Effector CD8-positive, alpha-beta T cell (primary cell): Measurements from ENCODE around the gene CCNA1.

Source experiments
- DNase-seq: peaks from one replicate; lab custom pipeline; 2025; lab: John Stamatoyannopoulos, UW

CCNA1 gene

DNA sequence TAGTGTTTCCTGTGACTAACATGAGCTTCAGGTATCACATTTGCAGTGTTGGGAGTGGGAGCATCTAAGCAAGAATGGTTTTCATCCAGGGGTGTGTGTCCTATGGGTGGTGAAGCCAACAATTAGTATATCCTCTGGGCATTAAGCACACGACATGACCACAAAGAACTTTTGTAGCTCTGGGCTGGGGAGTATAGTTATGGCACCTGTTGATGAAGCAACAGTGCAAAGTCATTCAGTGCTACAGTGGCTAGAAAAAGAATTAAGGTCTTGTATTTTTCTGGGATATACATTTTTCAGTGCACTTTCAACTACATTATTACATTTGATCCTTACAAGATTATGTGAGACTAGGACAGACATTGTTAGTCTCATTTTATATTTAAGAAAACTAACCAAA is 21.8 kb downstream of the CCNA1 start:
- DNase-seq: no peak

DNA sequence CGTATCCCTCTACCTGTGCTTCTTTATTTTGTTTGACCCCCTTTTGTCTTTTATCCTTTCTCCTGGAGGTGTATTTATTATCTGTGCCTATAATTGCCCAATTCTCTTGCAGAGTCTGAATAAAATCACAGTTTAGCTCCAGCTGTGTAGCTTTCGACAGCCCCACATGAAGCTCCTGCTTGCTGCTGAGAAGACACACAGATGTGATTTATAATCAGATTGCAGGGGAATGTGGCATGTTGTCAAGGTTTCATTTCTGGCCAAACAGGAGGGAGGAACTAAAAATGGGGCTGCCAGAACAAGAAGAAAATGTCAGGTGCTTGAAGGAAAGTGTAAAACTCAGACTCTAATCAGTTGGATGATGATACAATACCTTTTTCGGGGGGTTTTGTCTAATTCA is 22.7 kb downstream of the CCNA1 start:
- DNase-seq: no peak

DNA sequence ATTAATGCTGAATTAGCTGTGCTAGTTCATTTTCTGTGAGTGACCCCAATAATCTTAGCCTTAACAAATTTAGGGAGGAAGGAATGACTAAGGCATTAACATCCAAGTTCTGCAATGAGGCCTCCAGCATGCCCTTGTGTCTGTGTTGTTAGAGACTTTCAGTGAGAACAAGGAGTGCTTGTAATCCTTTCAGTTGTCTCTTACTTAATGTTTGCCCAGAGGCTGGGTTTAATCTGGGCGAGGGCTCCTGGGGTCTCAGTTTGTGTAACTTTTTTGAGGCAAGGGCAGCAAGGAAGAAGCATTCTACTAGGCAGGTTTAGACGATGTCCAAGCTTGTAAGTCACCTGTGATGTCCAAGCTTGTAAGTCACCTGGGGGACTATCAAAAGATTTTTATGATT is 24.3 kb downstream of the CCNA1 start:
- DNase-seq: no peak

DNA sequence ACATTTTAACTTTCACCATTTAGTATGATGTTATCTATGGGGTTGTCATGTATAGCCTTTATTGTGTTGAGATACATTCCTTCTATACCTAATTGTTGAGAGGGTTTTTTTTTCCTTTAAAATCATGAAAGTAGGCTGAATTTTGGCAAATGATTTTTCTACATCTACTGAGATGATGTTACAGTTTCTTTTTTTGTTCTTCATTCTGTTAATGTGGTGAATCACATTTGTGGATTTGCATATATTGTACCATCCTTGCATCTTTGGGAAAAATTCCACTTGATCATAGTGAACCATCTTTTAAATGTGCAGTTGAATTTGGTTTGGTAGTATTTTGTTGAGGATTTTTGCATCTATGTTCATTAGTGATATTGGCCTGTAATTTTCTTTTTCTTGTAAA is 29.2 kb downstream of the CCNA1 start:
- DNase-seq: no peak

DNA sequence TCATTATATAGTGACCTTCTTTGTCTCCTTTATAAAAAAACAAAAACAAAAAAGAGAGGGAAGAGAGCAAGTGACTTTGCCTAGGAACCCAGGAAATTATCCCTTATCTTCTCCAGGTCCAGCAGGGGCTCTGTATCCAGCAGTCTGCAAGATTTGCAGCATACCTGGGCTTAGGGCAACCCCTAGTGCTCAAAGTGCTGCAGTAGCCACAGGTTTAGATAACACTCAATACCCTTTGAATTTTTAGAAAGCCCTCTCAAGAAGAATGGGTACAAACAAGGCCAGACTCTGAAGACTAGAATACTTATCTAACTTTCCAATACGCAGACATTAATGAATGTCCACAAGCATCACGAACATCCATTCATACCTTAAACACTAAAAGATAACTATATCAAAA is 43.2 kb downstream of the CCNA1 start:
- DNase-seq: no peak

DNA sequence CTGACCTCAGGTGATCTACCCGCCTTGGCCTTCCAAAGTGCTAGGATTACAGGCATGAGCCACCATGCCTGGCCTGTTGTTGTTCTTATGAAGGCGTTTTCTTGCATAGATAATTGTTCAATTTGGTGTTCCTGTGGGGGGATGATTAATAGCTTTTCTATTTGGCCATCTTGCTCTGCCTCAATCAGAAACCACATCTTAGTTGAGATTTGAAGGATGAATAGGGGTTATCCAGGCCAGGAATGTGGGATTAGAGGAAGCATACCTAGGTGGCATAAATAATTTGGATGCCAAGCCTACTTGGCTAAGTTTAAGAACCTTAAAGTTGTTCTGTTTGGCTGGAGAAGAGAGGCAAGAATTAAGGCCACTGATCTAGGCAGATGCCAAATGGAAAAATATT is 44.4 kb downstream of the CCNA1 start:
- no peak for DNase-seq

DNA sequence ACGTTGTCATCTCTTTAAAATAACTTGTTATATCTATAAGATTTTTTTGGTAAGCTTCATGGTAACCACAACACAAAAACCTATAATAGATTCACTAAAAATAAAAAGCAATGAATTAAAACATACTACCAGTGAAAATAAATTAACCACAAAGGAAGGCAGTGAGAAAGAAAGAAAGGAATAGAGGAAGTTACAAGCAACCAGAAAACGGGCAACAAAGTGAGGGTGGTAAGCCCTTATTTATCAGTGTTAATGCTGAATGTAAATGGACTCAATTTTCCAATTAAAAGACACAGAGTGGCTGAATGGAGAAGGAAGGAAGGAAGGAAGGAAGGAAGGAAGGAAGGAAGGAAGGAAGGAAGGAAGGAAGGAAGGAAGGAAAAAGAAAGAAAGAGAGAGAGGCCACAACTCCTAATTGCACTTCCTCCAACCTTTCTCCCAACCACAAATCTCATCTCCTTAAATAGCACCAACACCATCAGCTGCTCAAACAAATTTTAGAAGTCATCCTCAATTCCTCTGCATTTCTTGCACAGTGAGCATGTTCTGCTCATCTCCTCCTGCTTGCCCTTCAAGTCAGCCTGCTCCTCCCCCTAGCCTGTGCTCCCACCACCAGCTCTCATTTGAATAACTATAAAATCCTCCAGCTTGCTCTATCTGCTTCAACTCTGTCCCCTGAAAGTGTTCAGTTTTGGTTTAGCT is 48.6 kb downstream of the CCNA1 start:
- no peak for DNase-seq

DNA sequence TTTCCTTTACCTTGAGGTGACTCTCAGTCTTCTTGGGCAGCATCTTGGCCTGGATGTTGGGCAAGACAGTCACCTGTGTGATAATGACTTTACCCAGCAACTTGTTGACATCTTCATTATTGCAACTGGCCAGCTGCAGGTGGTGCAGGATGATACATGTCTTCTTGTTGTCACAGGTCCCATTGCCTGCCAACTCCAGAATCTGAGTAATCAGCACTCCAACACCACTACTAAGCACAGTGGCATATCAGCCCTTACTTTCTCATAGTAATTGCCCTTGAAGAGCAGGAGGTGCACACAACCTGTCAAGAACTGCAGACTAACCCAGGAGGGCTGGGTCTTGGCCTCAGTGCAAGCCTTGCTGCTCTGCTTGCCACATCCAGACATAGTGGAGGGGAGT is 57.8 kb downstream of the CCNA1 start:
- no peak for DNase-seq
